NCI-H446 treated with DMSO at 0.1 percent for 48 hours (cell line): ENCODE results near the gene HNRNPAB.
"Not testable (repeated sequence)": the region's sequence is repeated elsewhere in the genome, so short reads cannot be mapped to it uniquely, and the experiment has no call there.

Source experiments
- DNase-seq: peaks from one replicate; lab custom pipeline; 2025; lab: John Stamatoyannopoulos, UW

HNRNPAB gene

GRCh38 chr5:178230879-178231538, 26.7 kb downstream of the HNRNPAB start:
- DNase-seq = no peak

DNA sequence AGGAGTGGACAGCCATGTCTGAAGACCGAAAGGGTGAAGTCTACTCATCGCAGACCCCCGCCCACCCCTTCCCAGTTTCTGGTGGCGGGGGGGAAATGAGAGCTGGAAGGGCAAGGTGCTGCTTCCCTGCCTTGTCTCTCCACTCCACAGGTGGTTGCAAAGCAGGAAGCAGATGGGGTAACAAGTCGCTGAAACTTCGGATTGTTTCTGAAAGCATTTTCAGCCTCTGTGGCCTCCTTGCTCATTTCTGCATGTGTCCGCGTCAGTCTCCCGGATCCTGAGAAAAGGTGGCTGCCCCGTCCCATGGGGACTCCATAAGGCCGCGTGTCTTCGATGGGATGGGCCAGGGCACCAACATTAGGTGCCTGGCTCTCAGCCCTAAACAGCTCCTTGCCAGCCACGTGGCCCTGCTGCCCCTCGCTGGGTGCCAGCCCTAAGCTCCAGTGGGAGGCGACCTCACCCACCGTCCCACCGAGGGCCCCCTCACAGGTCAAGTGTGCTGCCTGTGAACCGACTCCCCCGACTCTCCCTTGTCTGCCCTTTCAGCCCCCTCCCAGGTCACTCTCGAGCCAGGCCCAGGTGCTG, 27.3 kb downstream of the HNRNPAB start:
- DNase-seq = no peak

- no peak for DNase-seq
These were observed 28.0 kb downstream of the HNRNPAB start, which contains the start of gene PHYKPL for GRCh38 chr5:178232124-178232919. PHYKPL (minus strand) TSS chr5:178232802; CDS start chr5:178232550, 252 bp downstream.

DNA sequence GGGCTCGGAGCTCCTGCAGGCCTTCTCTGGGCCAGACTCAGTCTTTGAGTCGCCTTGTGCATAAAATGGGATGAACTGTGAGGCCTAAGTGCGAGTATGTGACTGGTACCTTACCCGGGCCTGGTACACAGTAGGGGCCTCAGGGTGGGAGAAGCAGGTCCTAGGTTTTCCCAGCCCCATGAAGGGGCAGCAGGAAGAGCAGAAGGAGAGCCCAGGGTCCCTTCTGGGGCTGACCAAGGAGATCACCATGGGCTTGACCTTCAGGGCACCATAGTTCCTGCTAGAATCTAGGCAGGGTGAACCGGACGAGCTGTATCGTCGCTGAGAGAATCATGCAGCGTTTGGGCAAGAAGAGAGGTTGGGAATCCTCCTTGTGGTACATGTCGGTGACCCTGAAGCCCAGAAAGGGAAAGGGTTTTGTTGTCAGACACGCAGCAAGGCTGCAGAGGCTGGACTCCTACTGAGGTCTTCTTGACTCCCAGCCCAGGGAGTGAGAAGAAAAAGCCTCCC, 28.6 kb downstream of the HNRNPAB start:
- no peak for DNase-seq

- DNase-seq = no peak
These were observed 29.9 kb downstream of the HNRNPAB start for GRCh38 chr5:178234121-178234749.

DNA sequence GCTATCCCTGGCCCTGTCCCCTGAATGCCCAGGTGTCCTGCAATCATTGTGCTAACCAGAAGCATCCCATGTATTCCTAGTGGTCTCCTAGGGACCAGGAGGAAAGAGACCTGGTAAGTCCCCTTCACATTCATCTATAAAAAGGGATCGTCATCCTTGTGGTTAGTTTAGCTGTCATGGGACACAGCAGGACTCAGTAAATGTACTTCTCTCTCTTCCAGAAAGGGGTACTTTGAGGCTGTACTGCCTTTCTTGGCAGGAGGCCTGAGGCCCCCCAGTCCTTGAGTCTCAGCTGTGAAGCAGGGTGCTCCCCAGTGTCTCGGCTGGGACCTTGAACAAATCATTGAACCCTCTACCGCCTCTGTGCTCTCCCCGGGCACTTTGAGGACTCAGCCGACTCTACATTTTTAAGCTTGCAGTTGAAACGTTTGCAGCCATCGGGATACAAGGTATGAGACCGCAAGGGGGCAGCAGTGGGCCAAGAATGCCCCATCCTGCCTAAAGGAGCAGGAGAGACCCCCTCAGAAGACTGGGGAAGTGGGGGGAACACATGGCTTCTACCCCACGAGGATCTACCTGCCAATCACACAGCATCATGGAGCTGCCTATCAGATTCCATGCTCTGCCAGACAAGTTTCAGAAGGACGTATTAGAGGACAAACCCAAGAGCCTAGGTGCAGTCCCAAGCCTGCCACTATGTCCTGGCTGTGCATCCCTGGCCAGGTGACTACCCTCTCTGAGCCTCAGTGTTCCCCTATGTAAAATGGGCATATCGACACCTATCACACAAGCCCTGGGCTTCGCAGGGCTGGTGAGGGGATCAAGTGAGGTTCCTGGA, 30.6 kb downstream of the HNRNPAB start:
- no peak for DNase-seq

GRCh38 chr5:178235588-178235974, 31.2 kb downstream of the HNRNPAB start:
- DNase-seq = no peak

GRCh38 chr5:178236126-178236525, 31.8 kb downstream of the HNRNPAB start:
- DNase-seq = no peak

DNA sequence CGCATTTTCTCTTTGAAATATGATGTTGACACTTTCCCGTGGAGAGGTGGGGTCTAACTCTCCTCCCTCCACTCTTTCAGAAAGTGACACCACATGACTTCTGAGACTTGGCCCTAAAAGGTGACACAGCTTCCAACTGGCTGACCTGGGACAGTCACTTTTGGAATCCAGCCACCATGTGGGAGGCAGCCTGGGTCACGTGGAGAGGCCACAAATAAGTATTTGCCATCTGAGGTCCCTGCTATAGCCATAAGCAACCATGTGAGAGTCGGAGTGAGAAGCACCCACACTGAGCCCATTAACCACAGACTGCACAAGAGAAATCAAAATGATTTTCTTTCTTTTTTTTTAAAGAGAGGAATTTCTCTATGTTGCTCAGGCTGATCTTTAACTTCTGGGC, 32.3 kb downstream of the HNRNPAB start:
- DNase-seq = no peak

GRCh38 chr5:178237431-178238312, 33.3 kb downstream of the HNRNPAB start:
- no peak for DNase-seq

GRCh38 chr5:178238313-178238635, 33.9 kb downstream of the HNRNPAB start:
- DNase-seq = no peak

GRCh38 chr5:178238711-178239592, 34.6 kb downstream of the HNRNPAB start:
- DNase-seq = no peak

- DNase-seq = not testable (repeated sequence)
These were observed 35.4 kb downstream of the HNRNPAB start for GRCh38 chr5:178239626-178240301.

- no peak for DNase-seq
These were observed 36.0 kb downstream of the HNRNPAB start for GRCh38 chr5:178240341-178240741.

DNA sequence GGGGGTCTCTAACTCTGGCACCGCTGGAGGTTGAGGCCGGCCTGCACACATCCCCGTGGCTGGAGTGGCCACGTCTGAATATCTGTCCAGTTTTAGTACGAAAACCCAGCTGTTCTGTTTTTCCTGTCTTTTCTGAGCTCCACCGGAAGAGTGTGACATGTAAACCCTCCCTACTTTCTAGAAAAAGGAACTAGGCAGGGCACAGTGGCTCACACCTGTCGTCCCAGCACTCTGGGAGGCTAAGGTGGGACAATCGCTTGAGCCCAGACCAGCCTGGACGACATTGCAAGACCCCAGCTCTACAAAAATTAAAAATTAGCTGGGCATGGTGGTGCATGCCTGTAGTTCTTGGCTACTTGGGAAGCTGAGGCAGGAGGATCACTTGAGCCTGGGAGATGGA, 36.4 kb downstream of the HNRNPAB start:
- DNase-seq = no peak

DNA sequence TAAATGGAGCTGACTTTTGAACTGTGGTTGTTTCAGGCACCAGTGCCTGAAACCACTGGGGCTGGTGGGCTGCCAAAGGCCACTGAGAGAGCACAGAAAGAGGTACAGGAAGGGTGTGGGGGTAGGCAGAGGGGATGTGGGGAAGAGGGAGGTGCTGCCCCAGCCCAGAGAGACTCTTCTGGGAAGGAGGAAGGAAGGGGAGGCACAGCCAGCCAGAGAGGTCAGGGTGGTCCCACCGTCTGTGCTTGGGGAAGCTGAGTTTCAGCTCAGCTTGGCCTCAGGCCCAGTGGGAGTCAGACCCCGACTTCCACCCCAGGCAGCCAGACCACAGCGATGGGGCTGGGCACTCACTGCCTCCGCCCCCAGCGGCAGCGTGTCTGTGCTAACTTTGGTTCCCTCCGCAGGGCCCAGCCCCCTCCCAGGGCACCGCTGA, 36.9 kb downstream of the HNRNPAB start:
- no peak for DNase-seq

- no peak for DNase-seq
These were observed 37.4 kb downstream of the HNRNPAB start for GRCh38 chr5:178241688-178242231.

GRCh38 chr5:178242416-178242815, 38.1 kb downstream of the HNRNPAB start:
- DNase-seq = no peak

GRCh38 chr5:178244576-178244975, 40.2 kb downstream of the HNRNPAB start:
- DNase-seq = no peak
